ENCODE results near the gene TTC14. TPM values are rescaled to one million over a fixed set of nuclear protein-coding genes. Genes with fewer than 3 reads are reported as not detected.

The TTC14 gene
- polyA plus RNA-seq (2013), result 88.9 TPM

GRCh38 chr3:180601688-180602666 lies at the start of gene TTC14:
Gene TTC14, plus strand, starts transcription at chr3:180602163. Its CDS starts 99 bp downstream, at chr3:180602262.
- H3K27me3 ChIP-seq (replicated peaks in 2 of 5; ENCODE audit: control insufficient read depth in 4 of 5, insufficient read depth in 5 of 5, low read length in 4 of 5), result peaks cover 2 to 24% (median 9%) of the 10 kb centered on the region in 5 experiments
- H3K27ac ChIP-seq (ENCODE audit: insufficient read depth in 1 of 2, low read depth in 1 of 2, low read length in 2 of 2, poor library complexity in 1 of 2, severe bottlenecking in 2 of 2), result peak within 1 kb of the TSS; percentile 29 to 80
- 6% methylated on average over 49 of the region's 70 CpGs for WGBS (ENCODE audit: insufficient coverage)
- ChIA-PET CTCF (no interaction called here), POLR2A (interaction anchor here (0.5 kb wide), 1 partner anchor 457 kb away, joined by 5 read pairs; no protein-coding TSS in a partner anchor)
- H3K36me3 ChIP-seq (ENCODE audit: control insufficient read depth in 4 of 4, insufficient read depth in 4 of 4, low read length in 3 of 4), result peaks cover 12 to 23% (median 17%) of the 10 kb centered on the region in 4 experiments
- peaks cover 10 to 13% (median 10%) of the 10 kb centered on the region in 4 experiments for H3K4me1 ChIP-seq (ENCODE audit: control extremely low read depth in 1 of 4, control insufficient read depth in 4 of 4, insufficient read depth in 4 of 4, low read length in 3 of 4)
- peaks cover 0 to 4% (median 0%) of the 10 kb centered on the region in 5 experiments for H3K9me3 ChIP-seq (ENCODE audit: control extremely low read depth in 1 of 5, control insufficient read depth in 4 of 5, insufficient read depth in 2 of 5, low read depth in 1 of 5, low read length in 4 of 5)
- H3K4me3 ChIP-seq (ENCODE audit: control insufficient read depth in 1 of 7, extremely low read depth in 1 of 7, insufficient read depth in 4 of 7, low read depth in 2 of 7, low read length in 6 of 7), result peak within 1 kb of the TSS; percentile 85 to 97 (median 90)
- peak; percentile 91 to 94 (median 91) for DNase-seq

GRCh38 chr3:180563406-180563805 lies 38.6 kb upstream of the TTC14 start:
- ChIA-PET POLR2A (no interaction called here), CTCF (no interaction called here)
- Histone ChIP-seq H3K27me3 (replicated peaks in 2 of 5; ENCODE audit: control insufficient read depth in 4 of 5, insufficient read depth in 5 of 5, low read length in 4 of 5) (no peaks in the 10 kb centered on the region), H3K4me1 (ENCODE audit: control extremely low read depth in 1 of 4, control insufficient read depth in 4 of 4, insufficient read depth in 4 of 4, low read length in 3 of 4) (no peaks in the 10 kb centered on the region), H3K36me3 (ENCODE audit: control insufficient read depth in 4 of 4, insufficient read depth in 4 of 4, low read length in 3 of 4) (no peaks in the 10 kb centered on the region), H3K27ac (ENCODE audit: insufficient read depth in 1 of 2, low read depth in 1 of 2, low read length in 2 of 2, poor library complexity in 1 of 2, severe bottlenecking in 2 of 2) (no peak overlapping the region), H3K4me3 (ENCODE audit: control insufficient read depth in 1 of 7, extremely low read depth in 1 of 7, insufficient read depth in 4 of 7, low read depth in 2 of 7, low read length in 6 of 7) (no peak overlapping the region), H3K9me3 (ENCODE audit: control extremely low read depth in 1 of 5, control insufficient read depth in 4 of 5, insufficient read depth in 2 of 5, low read depth in 1 of 5, low read length in 4 of 5) (peaks cover 0 to 2% (median 0%) of the 10 kb centered on the region in 5 experiments)
- no peak for DNase-seq
- WGBS (ENCODE audit: insufficient coverage), result 88% methylated on average over 4 of the region's 4 CpGs

- peaks cover 0 to 2% (median 0%) of the 10 kb centered on the region in 5 experiments for H3K9me3 ChIP-seq (ENCODE audit: control extremely low read depth in 1 of 5, control insufficient read depth in 4 of 5, insufficient read depth in 2 of 5, low read depth in 1 of 5, low read length in 4 of 5)
- POLR2A ChIA-PET, result no interaction called here
- no peak for DNase-seq
- no peaks in the 10 kb centered on the region for H3K36me3 ChIP-seq (ENCODE audit: control insufficient read depth in 4 of 4, insufficient read depth in 4 of 4, low read length in 3 of 4)
- H3K27me3 ChIP-seq (replicated peaks in 2 of 5; ENCODE audit: control insufficient read depth in 4 of 5, insufficient read depth in 5 of 5, low read length in 4 of 5), result no peaks in the 10 kb centered on the region
- no peak overlapping the region for H3K27ac ChIP-seq (ENCODE audit: insufficient read depth in 1 of 2, low read depth in 1 of 2, low read length in 2 of 2, poor library complexity in 1 of 2, severe bottlenecking in 2 of 2)
- CTCF ChIA-PET, result no interaction called here
- WGBS (ENCODE audit: insufficient coverage), result 75% methylated on average over 2 of the region's 2 CpGs
- no peaks in the 10 kb centered on the region for H3K4me1 ChIP-seq (ENCODE audit: control extremely low read depth in 1 of 4, control insufficient read depth in 4 of 4, insufficient read depth in 4 of 4, low read length in 3 of 4)
- no peak overlapping the region for H3K4me3 ChIP-seq (ENCODE audit: control insufficient read depth in 1 of 7, extremely low read depth in 1 of 7, insufficient read depth in 4 of 7, low read depth in 2 of 7, low read length in 6 of 7)
Observed at GRCh38 chr3:180564676-180565075, 37.3 kb upstream of the TTC14 start.

GRCh38 chr3:180570238-180570637 lies 31.7 kb upstream of the TTC14 start:
- 64% methylated on average over 4 of the region's 4 CpGs for WGBS (ENCODE audit: insufficient coverage)
- Histone ChIP-seq H3K27ac (ENCODE audit: insufficient read depth in 1 of 2, low read depth in 1 of 2, low read length in 2 of 2, poor library complexity in 1 of 2, severe bottlenecking in 2 of 2) (no peak overlapping the region), H3K27me3 (replicated peaks in 2 of 5; ENCODE audit: control insufficient read depth in 4 of 5, insufficient read depth in 5 of 5, low read length in 4 of 5) (no peaks in the 10 kb centered on the region), H3K36me3 (ENCODE audit: control insufficient read depth in 4 of 4, insufficient read depth in 4 of 4, low read length in 3 of 4) (no peaks in the 10 kb centered on the region), H3K4me1 (ENCODE audit: control extremely low read depth in 1 of 4, control insufficient read depth in 4 of 4, insufficient read depth in 4 of 4, low read length in 3 of 4) (no peaks in the 10 kb centered on the region), H3K4me3 (ENCODE audit: control insufficient read depth in 1 of 7, extremely low read depth in 1 of 7, insufficient read depth in 4 of 7, low read depth in 2 of 7, low read length in 6 of 7) (no peak overlapping the region), H3K9me3 (ENCODE audit: control extremely low read depth in 1 of 5, control insufficient read depth in 4 of 5, insufficient read depth in 2 of 5, low read depth in 1 of 5, low read length in 4 of 5) (no peaks in the 10 kb centered on the region)
- CTCF ChIA-PET, result no interaction called here
- POLR2A ChIA-PET, result no interaction called here
- no peak for DNase-seq

GRCh38 chr3:180571831-180572598 lies 29.9 kb upstream of the TTC14 start:
- Histone ChIP-seq H3K4me3 (ENCODE audit: control insufficient read depth in 1 of 7, extremely low read depth in 1 of 7, insufficient read depth in 4 of 7, low read depth in 2 of 7, low read length in 6 of 7) (no peak overlapping the region), H3K27ac (ENCODE audit: insufficient read depth in 1 of 2, low read depth in 1 of 2, low read length in 2 of 2, poor library complexity in 1 of 2, severe bottlenecking in 2 of 2) (no peak overlapping the region), H3K9me3 (ENCODE audit: control extremely low read depth in 1 of 5, control insufficient read depth in 4 of 5, insufficient read depth in 2 of 5, low read depth in 1 of 5, low read length in 4 of 5) (no peaks in the 10 kb centered on the region), H3K27me3 (replicated peaks in 2 of 5; ENCODE audit: control insufficient read depth in 4 of 5, insufficient read depth in 5 of 5, low read length in 4 of 5) (no peaks in the 10 kb centered on the region), H3K36me3 (ENCODE audit: control insufficient read depth in 4 of 4, insufficient read depth in 4 of 4, low read length in 3 of 4) (no peaks in the 10 kb centered on the region), H3K4me1 (ENCODE audit: control extremely low read depth in 1 of 4, control insufficient read depth in 4 of 4, insufficient read depth in 4 of 4, low read length in 3 of 4) (no peaks in the 10 kb centered on the region)
- DNase-seq, result no peak
- ChIA-PET POLR2A (no interaction called here), CTCF (interaction anchor here (1.0 kb wide), 1 partner anchor 10 kb away, joined by 4 read pairs; no protein-coding TSS in a partner anchor)
- WGBS (ENCODE audit: insufficient coverage), result 97% methylated on average over 5 of the region's 6 CpGs

GRCh38 chr3:180575571-180575970 lies 26.4 kb upstream of the TTC14 start:
- Histone ChIP-seq H3K36me3 (ENCODE audit: control insufficient read depth in 4 of 4, insufficient read depth in 4 of 4, low read length in 3 of 4) (no peaks in the 10 kb centered on the region), H3K4me1 (ENCODE audit: control extremely low read depth in 1 of 4, control insufficient read depth in 4 of 4, insufficient read depth in 4 of 4, low read length in 3 of 4) (no peaks in the 10 kb centered on the region), H3K27ac (ENCODE audit: insufficient read depth in 1 of 2, low read depth in 1 of 2, low read length in 2 of 2, poor library complexity in 1 of 2, severe bottlenecking in 2 of 2) (no peak overlapping the region), H3K9me3 (ENCODE audit: control extremely low read depth in 1 of 5, control insufficient read depth in 4 of 5, insufficient read depth in 2 of 5, low read depth in 1 of 5, low read length in 4 of 5) (no peaks in the 10 kb centered on the region), H3K4me3 (ENCODE audit: control insufficient read depth in 1 of 7, extremely low read depth in 1 of 7, insufficient read depth in 4 of 7, low read depth in 2 of 7, low read length in 6 of 7) (no peak overlapping the region), H3K27me3 (replicated peaks in 2 of 5; ENCODE audit: control insufficient read depth in 4 of 5, insufficient read depth in 5 of 5, low read length in 4 of 5) (no peaks in the 10 kb centered on the region)
- DNase-seq, result no peak
- CTCF ChIA-PET, result no interaction called here
- POLR2A ChIA-PET, result no interaction called here
- 94% methylated on average over 3 of the region's 3 CpGs for WGBS (ENCODE audit: insufficient coverage)

All from common myeloid progenitor, CD34-positive (primary cell).